Measurements from ENCODE around the gene NOP56.
A peak's percentile ranks its signal among the peaks of the same experiment; 100 is the strongest.

DNA sequence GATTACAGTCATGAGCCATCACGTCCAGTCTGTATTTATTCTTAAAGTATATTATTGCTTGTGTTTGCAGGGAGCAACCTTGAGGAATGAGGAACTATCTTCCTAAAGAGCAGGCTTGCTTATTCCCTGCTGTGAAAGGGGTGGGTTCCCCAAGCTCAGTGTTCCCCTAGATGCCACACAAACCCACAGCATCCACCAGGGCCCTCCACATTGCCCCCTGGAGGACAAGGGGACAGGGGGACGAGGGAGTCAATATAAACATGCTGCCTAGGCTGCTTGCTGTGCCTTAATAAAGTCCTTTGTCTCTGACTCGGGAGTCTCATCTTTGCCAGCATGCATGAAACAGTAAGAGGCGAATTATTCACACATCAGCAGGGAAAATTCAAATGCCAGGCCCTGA, 19.5 kb downstream of the NOP56 start:
- TF ChIP-seq, protein P1, sequence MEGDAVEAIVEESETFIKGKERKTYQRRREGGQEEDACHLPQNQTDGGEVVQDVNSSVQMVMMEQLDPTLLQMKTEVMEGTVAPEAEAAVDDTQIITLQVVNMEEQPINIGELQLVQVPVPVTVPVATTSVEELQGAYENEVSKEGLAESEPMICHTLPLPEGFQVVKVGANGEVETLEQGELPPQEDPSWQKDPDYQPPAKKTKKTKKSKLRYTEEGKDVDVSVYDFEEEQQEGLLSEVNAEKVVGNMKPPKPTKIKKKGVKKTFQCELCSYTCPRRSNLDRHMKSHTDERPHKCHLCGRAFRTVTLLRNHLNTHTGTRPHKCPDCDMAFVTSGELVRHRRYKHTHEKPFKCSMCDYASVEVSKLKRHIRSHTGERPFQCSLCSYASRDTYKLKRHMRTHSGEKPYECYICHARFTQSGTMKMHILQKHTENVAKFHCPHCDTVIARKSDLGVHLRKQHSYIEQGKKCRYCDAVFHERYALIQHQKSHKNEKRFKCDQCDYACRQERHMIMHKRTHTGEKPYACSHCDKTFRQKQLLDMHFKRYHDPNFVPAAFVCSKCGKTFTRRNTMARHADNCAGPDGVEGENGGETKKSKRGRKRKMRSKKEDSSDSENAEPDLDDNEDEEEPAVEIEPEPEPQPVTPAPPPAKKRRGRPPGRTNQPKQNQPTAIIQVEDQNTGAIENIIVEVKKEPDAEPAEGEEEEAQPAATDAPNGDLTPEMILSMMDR (IDR thresholded peaks at IDR 0.05; ENCODE audit: borderline replicate concordance, extremely low read depth, low read length, poor library complexity, severe bottlenecking) = peak; percentile 51
- TF ChIP-seq EZH2 (IDR thresholded peaks at IDR 0.05; ENCODE audit: borderline replicate concordance, low read depth, low read length, severe bottlenecking) = no peak
